ENCODE measurements around the gene NELFA.

The NELFA gene

GRCh38 chr4:2051086-2051485 is 42.3 kb upstream of the NELFA start:
- no peaks in the 10 kb centered on the region for H3K36me3 ChIP-seq (ENCODE audit: low read length)
- H3K4me3 ChIP-seq (ENCODE audit: insufficient read depth, low read length, poor library complexity, severe bottlenecking): no peak overlapping the region
- H4K20me1 ChIP-seq (ENCODE audit: low read depth, low read length): no peaks in the 10 kb centered on the region
- H3F3A ChIP-seq (ENCODE audit: insufficient read depth): no peaks in the 10 kb centered on the region
- TF ChIP-seq CTCF (IDR thresholded peaks at IDR 0.05; ENCODE audit: insufficient read depth, low read length, poor library complexity, severe bottlenecking) (no peak), EZH2phosphoT487 (conservative IDR thresholded peaks at IDR 0.05; ENCODE audit: low read length) (no peak)
- no peaks in the 10 kb centered on the region for H3K79me2 ChIP-seq (ENCODE audit: insufficient read depth, low read length)
- no peak overlapping the region for H2AFZ ChIP-seq (ENCODE audit: low read depth, low read length, severe bottlenecking)
- H3K27ac ChIP-seq (ENCODE audit: low read depth, low read length): no peak overlapping the region
- H3K9ac ChIP-seq (ENCODE audit: low read length): no peak overlapping the region
- H3K4me2 ChIP-seq (ENCODE audit: low read depth, low read length, poor library complexity, severe bottlenecking): no peak overlapping the region
- no peaks in the 10 kb centered on the region for H3K9me3 ChIP-seq (ENCODE audit: insufficient read depth, low read length)
- H3K27me3 ChIP-seq (ENCODE audit: low read length): no peaks in the 10 kb centered on the region
- H3K9me2 ChIP-seq (replicated peaks; ENCODE audit: insufficient read depth, low read length): no peaks in the 10 kb centered on the region

GRCh38 chr4:2049811-2050210 is 41.0 kb upstream of the NELFA start:
- H3K36me3 ChIP-seq (ENCODE audit: low read length): no peaks in the 10 kb centered on the region
- no peaks in the 10 kb centered on the region for H3F3A ChIP-seq (ENCODE audit: insufficient read depth)
- H3K9ac ChIP-seq (ENCODE audit: low read length): no peak overlapping the region
- no peak overlapping the region for H3K4me3 ChIP-seq (ENCODE audit: insufficient read depth, low read length, poor library complexity, severe bottlenecking)
- no peaks in the 10 kb centered on the region for H3K79me2 ChIP-seq (ENCODE audit: insufficient read depth, low read length)
- TF ChIP-seq CTCF (IDR thresholded peaks at IDR 0.05; ENCODE audit: insufficient read depth, low read length, poor library complexity, severe bottlenecking) (no peak), EZH2phosphoT487 (conservative IDR thresholded peaks at IDR 0.05; ENCODE audit: low read length) (no peak)
- H3K27me3 ChIP-seq (ENCODE audit: low read length): no peaks in the 10 kb centered on the region
- H3K9me2 ChIP-seq (replicated peaks; ENCODE audit: insufficient read depth, low read length): no peaks in the 10 kb centered on the region
- H3K9me3 ChIP-seq (ENCODE audit: insufficient read depth, low read length): no peaks in the 10 kb centered on the region
- no peak overlapping the region for H2AFZ ChIP-seq (ENCODE audit: low read depth, low read length, severe bottlenecking)
- H4K20me1 ChIP-seq (ENCODE audit: low read depth, low read length): no peaks in the 10 kb centered on the region
- no peak overlapping the region for H3K4me2 ChIP-seq (ENCODE audit: low read depth, low read length, poor library complexity, severe bottlenecking)
- no peak overlapping the region for H3K27ac ChIP-seq (ENCODE audit: low read depth, low read length)

- Histone ChIP-seq H3K9me3 (ENCODE audit: insufficient read depth, low read length) (no peaks in the 10 kb centered on the region), H3F3A (ENCODE audit: insufficient read depth) (no peaks in the 10 kb centered on the region), H3K9me2 (replicated peaks; ENCODE audit: insufficient read depth, low read length) (no peaks in the 10 kb centered on the region), H2AFZ (ENCODE audit: low read depth, low read length, severe bottlenecking) (no peak overlapping the region), H4K20me1 (ENCODE audit: low read depth, low read length) (no peaks in the 10 kb centered on the region), H3K4me2 (ENCODE audit: low read depth, low read length, poor library complexity, severe bottlenecking) (no peak overlapping the region), H3K36me3 (ENCODE audit: low read length) (no peaks in the 10 kb centered on the region), H3K27me3 (ENCODE audit: low read length) (no peaks in the 10 kb centered on the region), H3K4me3 (ENCODE audit: insufficient read depth, low read length, poor library complexity, severe bottlenecking) (no peak overlapping the region), H3K9ac (ENCODE audit: low read length) (no peak overlapping the region), H3K27ac (ENCODE audit: low read depth, low read length) (no peak overlapping the region), H3K79me2 (ENCODE audit: insufficient read depth, low read length) (no peaks in the 10 kb centered on the region)
- no peak for TF ChIP-seq EZH2phosphoT487 (conservative IDR thresholded peaks at IDR 0.05; ENCODE audit: low read length)
- no peak for TF ChIP-seq CTCF (IDR thresholded peaks at IDR 0.05; ENCODE audit: insufficient read depth, low read length, poor library complexity, severe bottlenecking)
These were observed 40.6 kb upstream of the NELFA start for GRCh38 chr4:2049381-2049780.

- Histone ChIP-seq H3K36me3 (ENCODE audit: low read length) (no peaks in the 10 kb centered on the region), H3K9ac (ENCODE audit: low read length) (no peak overlapping the region), H3K4me3 (ENCODE audit: insufficient read depth, low read length, poor library complexity, severe bottlenecking) (no peak overlapping the region), H2AFZ (ENCODE audit: low read depth, low read length, severe bottlenecking) (no peak overlapping the region), H3K9me2 (replicated peaks; ENCODE audit: insufficient read depth, low read length) (no peaks in the 10 kb centered on the region), H3K9me3 (ENCODE audit: insufficient read depth, low read length) (no peaks in the 10 kb centered on the region), H4K20me1 (ENCODE audit: low read depth, low read length) (no peaks in the 10 kb centered on the region), H3K4me2 (ENCODE audit: low read depth, low read length, poor library complexity, severe bottlenecking) (no peak overlapping the region), H3K79me2 (ENCODE audit: insufficient read depth, low read length) (no peaks in the 10 kb centered on the region), H3K27me3 (ENCODE audit: low read length) (no peaks in the 10 kb centered on the region), H3F3A (ENCODE audit: insufficient read depth) (no peaks in the 10 kb centered on the region), H3K27ac (ENCODE audit: low read depth, low read length) (no peak overlapping the region)
- no peak for TF ChIP-seq CTCF (IDR thresholded peaks at IDR 0.05; ENCODE audit: insufficient read depth, low read length, poor library complexity, severe bottlenecking)
- no peak for TF ChIP-seq EZH2phosphoT487 (conservative IDR thresholded peaks at IDR 0.05; ENCODE audit: low read length)
These were observed 40.1 kb upstream of the NELFA start for GRCh38 chr4:2048831-2049230.

All from SU-DHL-6 (cell line).